Activated CD4-positive, alpha-beta memory T cell treated with anti-CD3 and anti-CD28 coated beads for 36 hours (primary cell): ENCODE data around the gene TSFM. TPM values are rescaled to one million over a fixed set of nuclear protein-coding genes. Genes with fewer than 3 reads are reported as not detected.

Experiments used
- microRNA-seq: library from miRNA; unstranded; fragments of <30 nt; microRNA quantifications from one replicate; pipeline ENCODE4 v1.2.0, GENCODE V29; 2022; ENCODE audit warnings: borderline number of aligned reads, borderline microRNAs expressed, borderline replicate concordance
- total RNA-seq, 2 experiments: library from RNA; stranded (reverse); gene quantifications; one replicate each; pipeline ENCODE4 v1.2.3, GENCODE V29; 2021

TSFM gene
- total RNA-seq, 2 experiments from 2014 or later: 45.5 to 47.2 TPM

Small RNA genes lying within 50 kb of the gene (microRNA-seq; reads per million reads assigned to microRNA genes)
- 160 reads per million, percentile 71 among the genes with 10 or more reads in this experiment for gene MIR26A2
- not detected for gene MIR6759

Other genes with a start within 250 kb of the TSFM start
- 10 to 100 TPM; 81.0 to 85.2 TPM for gene DCTN2, start 235.6 kb upstream of the TSFM start, total RNA-seq
- under 1 TPM; 0.90 to 0.99 TPM for gene KIF5A, start 232.7 kb upstream of the TSFM start, total RNA-seq
- gene PIP4K2C, start 191.6 kb upstream of the TSFM start, total RNA-seq: 10 to 100 TPM; 17.8 to 20.6 TPM
- gene DTX3, start 178.0 kb upstream of the TSFM start, total RNA-seq: 10 to 100 TPM; 15.4 to 15.8 TPM
- gene ARHGEF25, start 171.4 kb upstream of the TSFM start, total RNA-seq: 1 to 10 TPM; 1.4 to 2.5 TPM
- gene B4GALNT1, start 149.6 kb upstream of the TSFM start, total RNA-seq: 1 to 10 TPM; 1.7 to 2.1 TPM
- gene OS9, start 88.7 kb upstream of the TSFM start, total RNA-seq: 10 to 100 TPM; 73.4 to 74.8 TPM
- 10 to 100 TPM; 32.4 to 34.0 TPM for gene AGAP2, start 44.0 kb upstream of the TSFM start, total RNA-seq
- 10 to 100 TPM; 11.7 to 15.0 TPM for gene TSPAN31, start 37.7 kb upstream of the TSFM start, total RNA-seq
- 100 to 1,000 TPM; 181 to 195 TPM for gene CDK4, start 30.5 kb upstream of the TSFM start, total RNA-seq
- gene MARCHF9, start 27.7 kb upstream of the TSFM start, total RNA-seq: 10 to 100 TPM; 20.9 to 21.2 TPM
- gene CYP27B1, start 15.7 kb upstream of the TSFM start, total RNA-seq: 1 to 10 TPM; 7.1 to 8.2 TPM
- 10 to 100 TPM; 30.0 to 32.0 TPM for gene METTL1, start 10.7 kb upstream of the TSFM start, total RNA-seq
- 1 to 10 TPM; 3.7 to 3.9 TPM for gene EEF1AKMT3, start 10.2 kb upstream of the TSFM start, total RNA-seq
- gene AVIL, start 35.9 kb downstream of the TSFM start, total RNA-seq: under 1 TPM; 0.64 to 0.85 TPM
- gene CTDSP2, start 63.9 kb downstream of the TSFM start, total RNA-seq: 100 to 1,000 TPM; 100 to 101 TPM
- gene ATP23, start 158.8 kb downstream of the TSFM start, total RNA-seq: 10 to 100 TPM; 14.9 to 16.3 TPM